Stimulated activated effector memory CD8-positive, alpha-beta T cell treated with anti-CD3 and anti-CD28 coated beads, Interleukin-12 subunit alpha, Interleukin-12 subunit beta, amount 100 ng/mL, for 72 hours (primary cell): ENCODE measurements around the gene DMRTC2.

Source experiments
- ATAC-seq: fragments of 150-1000 bp; cut with Tn5 transposase; 2 replicates; pipeline ENCODE4 v1.10.0; 2021
- DNase-seq, 2 donors: peaks; one replicate each; pipeline ENCODE4 v3.0.0; 2021 to 2022; ENCODE audit warnings: low spot score in 2 of 2
- H3K27ac Mint-ChIP-seq: one replicate; pipeline ENCODE4 v1.8.0; 2022; ENCODE audit warnings: mild to moderate bottlenecking, mixed read lengths
- H3K36me3 Mint-ChIP-seq: one replicate; pipeline ENCODE4 v1.8.0; 2022; ENCODE audit warnings: mild to moderate bottlenecking, mixed read lengths
- H3K4me1 Mint-ChIP-seq: one replicate; pipeline ENCODE4 v1.8.0; 2022; ENCODE audit warnings: mixed read lengths
- H3K4me3 Mint-ChIP-seq: one replicate; pipeline ENCODE4 v1.8.0; 2022; ENCODE audit warnings: mild to moderate bottlenecking, mixed read lengths
- H3K9me3 Mint-ChIP-seq: one replicate; pipeline ENCODE4 v1.8.0; 2022; ENCODE audit warnings: mixed read lengths

Gene DMRTC2

GRCh38 chr19:41821003-41821735 lies 23.7 kb upstream of the DMRTC2 start:
- peak; percentile 84 for ATAC-seq
- peak; percentile 24 to 61 for DNase-seq
- Mint-ChIP-seq H3K4me1 (no peaks in the 10 kb centered on the region), H3K27ac (no peak overlapping the region), H3K9me3 (no peaks in the 10 kb centered on the region), H3K36me3 (no peaks in the 10 kb centered on the region), H3K4me3 (no peak overlapping the region)

GRCh38 chr19:41837981-41838708 lies 6.7 kb upstream of the DMRTC2 start:
- Mint-ChIP-seq H3K9me3 (no peaks in the 10 kb centered on the region), H3K36me3 (no peaks in the 10 kb centered on the region), H3K27ac (no peak overlapping the region), H3K4me3 (no peak overlapping the region), H3K4me1 (no peaks in the 10 kb centered on the region)
- no peak for DNase-seq
- no peak for ATAC-seq

GRCh38 chr19:41839211-41839610 lies 5.6 kb upstream of the DMRTC2 start:
- Mint-ChIP-seq H3K4me3 (no peak overlapping the region), H3K27ac (no peak overlapping the region), H3K4me1 (no peaks in the 10 kb centered on the region), H3K36me3 (no peaks in the 10 kb centered on the region), H3K9me3 (peaks cover 5% of the 10 kb centered on the region)
- DNase-seq (no peak), ATAC-seq (no peak)

- DNase-seq (no peak), ATAC-seq (no peak)
- Mint-ChIP-seq H3K9me3 (peaks cover 5% of the 10 kb centered on the region), H3K36me3 (no peaks in the 10 kb centered on the region), H3K27ac (no peak overlapping the region), H3K4me1 (no peaks in the 10 kb centered on the region), H3K4me3 (no peak overlapping the region)
Measured at GRCh38 chr19:41843371-41843770, 1.5 kb upstream of the DMRTC2 start.

- no peak for DNase-seq
- no peaks in the 10 kb centered on the region for H3K36me3 Mint-ChIP-seq
- H3K4me1 Mint-ChIP-seq: no peaks in the 10 kb centered on the region
- no peak within 1 kb of the TSS for H3K4me3 Mint-ChIP-seq
- H3K9me3 Mint-ChIP-seq: peaks cover 5% of the 10 kb centered on the region
- H3K27ac Mint-ChIP-seq: no peak within 1 kb of the TSS
- ATAC-seq: no peak
Measured at GRCh38 chr19:41844601-41845000, 241 bp upstream of the DMRTC2 start, which contains the start of gene LYPD4. Gene LYPD4, minus strand, starts transcription at chr19:41844683. Its CDS starts 5,398 bp downstream, at chr19:41839285.

GRCh38 chr19:41845051-41845590 lies 279 bp downstream of the DMRTC2 start:
- no peak for DNase-seq
- H3K4me1 Mint-ChIP-seq: no peaks in the 10 kb centered on the region
- H3K27ac Mint-ChIP-seq: no peak overlapping the region
- no peak for ATAC-seq
- H3K9me3 Mint-ChIP-seq: peaks cover 5% of the 10 kb centered on the region
- no peak overlapping the region for H3K4me3 Mint-ChIP-seq
- no peaks in the 10 kb centered on the region for H3K36me3 Mint-ChIP-seq

- no peak for DNase-seq
- ATAC-seq: no peak
- no peak overlapping the region for H3K4me3 Mint-ChIP-seq
- H3K4me1 Mint-ChIP-seq: no peaks in the 10 kb centered on the region
- peak overlapping the region; percentile 44 for H3K27ac Mint-ChIP-seq
- peaks cover 5% of the 10 kb centered on the region for H3K9me3 Mint-ChIP-seq
- H3K36me3 Mint-ChIP-seq: no peaks in the 10 kb centered on the region
Measured at GRCh38 chr19:41847351-41848105, 2.7 kb downstream of the DMRTC2 start.

- no peak for DNase-seq
- no peaks in the 10 kb centered on the region for H3K36me3 Mint-ChIP-seq
- ATAC-seq: no peak
- H3K27ac Mint-ChIP-seq: peak overlapping the region; percentile 44
- H3K4me1 Mint-ChIP-seq: no peaks in the 10 kb centered on the region
- H3K9me3 Mint-ChIP-seq: peaks cover 5% of the 10 kb centered on the region
- H3K4me3 Mint-ChIP-seq: no peak overlapping the region
Measured at GRCh38 chr19:41848666-41849065, 3.8 kb downstream of the DMRTC2 start.

- DNase-seq: no peak
- peak overlapping the region; percentile 44 for H3K27ac Mint-ChIP-seq
- peak; percentile 42 for ATAC-seq
- H3K4me1 Mint-ChIP-seq: no peaks in the 10 kb centered on the region
- no peaks in the 10 kb centered on the region for H3K36me3 Mint-ChIP-seq
- peaks cover 2% of the 10 kb centered on the region for H3K9me3 Mint-ChIP-seq
- H3K4me3 Mint-ChIP-seq: no peak overlapping the region
Measured at GRCh38 chr19:41849067-41849466, 4.2 kb downstream of the DMRTC2 start.

GRCh38 chr19:41850381-41850780 lies 5.5 kb downstream of the DMRTC2 start:
- no peaks in the 10 kb centered on the region for H3K36me3 Mint-ChIP-seq
- H3K4me1 Mint-ChIP-seq: no peaks in the 10 kb centered on the region
- DNase-seq (no peak), ATAC-seq (no peak)
- no peak overlapping the region for H3K4me3 Mint-ChIP-seq
- H3K27ac Mint-ChIP-seq: no peak overlapping the region
- H3K9me3 Mint-ChIP-seq: no peaks in the 10 kb centered on the region

- no peak overlapping the region for H3K4me3 Mint-ChIP-seq
- no peak for ATAC-seq
- no peaks in the 10 kb centered on the region for H3K36me3 Mint-ChIP-seq
- H3K9me3 Mint-ChIP-seq: no peaks in the 10 kb centered on the region
- H3K27ac Mint-ChIP-seq: no peak overlapping the region
- DNase-seq: no peak
- H3K4me1 Mint-ChIP-seq: no peaks in the 10 kb centered on the region
Measured at GRCh38 chr19:41851456-41851855, 6.6 kb downstream of the DMRTC2 start.

GRCh38 chr19:41853344-41853743 lies 8.5 kb downstream of the DMRTC2 start:
- no peaks in the 10 kb centered on the region for H3K4me1 Mint-ChIP-seq
- ATAC-seq: no peak
- H3K36me3 Mint-ChIP-seq: no peaks in the 10 kb centered on the region
- no peak overlapping the region for H3K27ac Mint-ChIP-seq
- no peaks in the 10 kb centered on the region for H3K9me3 Mint-ChIP-seq
- DNase-seq: no peak
- H3K4me3 Mint-ChIP-seq: no peak overlapping the region

- DNase-seq (no peak), ATAC-seq (no peak)
- Mint-ChIP-seq H3K9me3 (no peaks in the 10 kb centered on the region), H3K36me3 (no peaks in the 10 kb centered on the region), H3K4me1 (no peaks in the 10 kb centered on the region), H3K4me3 (no peak overlapping the region), H3K27ac (no peak overlapping the region)
Measured at GRCh38 chr19:41853768-41854167, 8.9 kb downstream of the DMRTC2 start.

GRCh38 chr19:41859213-41859617 lies 14.4 kb downstream of the DMRTC2 start:
- Mint-ChIP-seq H3K9me3 (no peaks in the 10 kb centered on the region), H3K36me3 (peaks cover 49% of the 10 kb centered on the region), H3K27ac (peak overlapping the region; percentile 95), H3K4me3 (peak overlapping the region; percentile 82), H3K4me1 (peaks cover 43% of the 10 kb centered on the region)
- no peak for DNase-seq
- ATAC-seq: no peak
